ENCODE data around the gene CTBP2. TPM values are rescaled to one million over a fixed set of nuclear protein-coding genes. Genes with fewer than 3 reads are reported as not detected.
"Not testable (repeated sequence)": the region's sequence is repeated elsewhere in the genome, so short reads cannot be mapped to it uniquely, and the experiment has no call there.

CTBP2 gene
- polyA plus RNA-seq, 6 donors from 2014 or later = 0.11 to 2.1 (median 0.40) TPM; not detected in 1

DNA sequence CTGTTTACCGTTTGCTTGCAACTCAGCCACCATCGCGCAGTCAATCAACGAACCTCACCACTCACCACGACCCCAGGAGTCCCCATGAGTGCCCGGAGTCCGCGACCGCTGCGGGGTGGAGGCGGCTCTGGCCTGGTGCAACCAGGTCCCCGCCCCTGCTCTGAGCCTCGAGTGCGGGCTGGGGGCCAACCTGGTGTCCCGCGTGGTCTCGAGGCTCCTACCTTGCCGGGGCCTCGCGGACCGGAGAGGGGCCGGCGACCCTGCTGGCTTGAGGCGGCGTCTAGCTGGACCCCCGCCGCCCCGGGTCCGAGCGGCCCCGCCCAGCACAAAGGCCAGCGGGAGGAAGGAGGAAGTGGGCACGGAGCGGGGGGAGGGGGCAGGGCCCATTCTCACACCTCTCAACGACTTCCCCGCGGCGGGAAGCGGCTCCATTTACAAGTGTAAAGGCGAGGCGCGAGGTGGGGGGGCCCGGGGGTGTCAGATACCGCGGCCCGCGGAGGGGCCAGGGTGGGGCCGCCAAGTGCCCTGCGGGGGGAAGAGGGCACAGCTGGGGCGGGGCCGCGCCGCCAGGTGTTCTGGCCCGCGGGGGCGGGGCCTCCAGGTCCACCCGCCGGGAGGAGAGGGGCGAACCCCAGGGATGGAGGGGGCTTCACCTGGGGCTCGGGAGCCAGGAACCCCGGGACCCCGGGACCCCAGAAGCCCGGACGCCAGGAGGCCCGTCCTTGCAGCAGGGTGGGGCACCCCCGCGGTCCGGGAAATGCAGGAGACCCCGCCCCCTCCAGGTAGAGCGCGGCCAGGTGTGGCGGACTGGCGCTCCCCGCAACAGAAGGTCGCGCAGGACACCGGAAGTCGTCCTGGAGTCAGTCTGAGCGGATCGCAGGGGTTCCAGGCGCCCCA lies 8.6 kb downstream of the CTBP2 start:
- Mint-ChIP-seq H3K9me3 (peaks cover 0 to 2% (median 0%) of the 10 kb centered on the region in 7 donors), H3K27ac (no peak overlapping the region), H3K4me1 (peaks cover 4 to 20% (median 11%) of the 10 kb centered on the region in 3 donors), H3K4me3 (peak overlapping the region in 1 of 8 donors; percentile 68), H3K36me3 (peaks cover 4 to 8% of the 10 kb centered on the region in 2 donors), H3K27me3 (peaks cover 83 to 92% (median 84%) of the 10 kb centered on the region in 3 donors)
- peak in 1 of 2 donors; percentile 33 for ATAC-seq (ENCODE audit: low read depth in 2 of 2)
- no peak for DNase-seq

DNA sequence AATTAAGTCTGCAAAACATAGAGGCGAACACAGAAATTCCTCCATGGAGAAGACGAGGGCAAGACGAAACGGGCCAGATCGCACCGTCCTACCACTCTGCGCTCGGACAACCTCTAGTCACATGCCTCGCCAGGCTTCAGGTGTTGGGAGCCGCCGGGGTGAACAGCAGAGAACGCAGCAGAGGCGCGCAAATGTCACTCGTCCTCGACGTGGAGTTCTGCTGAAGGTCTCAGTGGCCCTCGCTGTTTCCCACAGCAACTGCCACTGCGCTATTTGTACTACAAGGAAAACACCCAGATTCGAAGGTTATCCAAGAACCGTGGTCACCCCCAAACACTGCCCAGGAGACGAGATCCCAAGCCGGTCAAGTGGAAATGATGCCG lies 9.2 kb downstream of the CTBP2 start:
- ATAC-seq (ENCODE audit: low read depth in 2 of 2) (no peak), DNase-seq (no peak)
- Mint-ChIP-seq H3K4me1 (peaks cover 4 to 25% (median 16%) of the 10 kb centered on the region in 3 donors), H3K9me3 (peaks cover 0 to 2% (median 0%) of the 10 kb centered on the region in 7 donors), H3K27ac (no peak overlapping the region), H3K4me3 (peak overlapping the region in 2 of 8 donors; percentile 45 to 68), H3K36me3 (peaks cover 4 to 8% of the 10 kb centered on the region in 2 donors), H3K27me3 (peaks cover 82 to 91% (median 84%) of the 10 kb centered on the region in 3 donors)

DNA sequence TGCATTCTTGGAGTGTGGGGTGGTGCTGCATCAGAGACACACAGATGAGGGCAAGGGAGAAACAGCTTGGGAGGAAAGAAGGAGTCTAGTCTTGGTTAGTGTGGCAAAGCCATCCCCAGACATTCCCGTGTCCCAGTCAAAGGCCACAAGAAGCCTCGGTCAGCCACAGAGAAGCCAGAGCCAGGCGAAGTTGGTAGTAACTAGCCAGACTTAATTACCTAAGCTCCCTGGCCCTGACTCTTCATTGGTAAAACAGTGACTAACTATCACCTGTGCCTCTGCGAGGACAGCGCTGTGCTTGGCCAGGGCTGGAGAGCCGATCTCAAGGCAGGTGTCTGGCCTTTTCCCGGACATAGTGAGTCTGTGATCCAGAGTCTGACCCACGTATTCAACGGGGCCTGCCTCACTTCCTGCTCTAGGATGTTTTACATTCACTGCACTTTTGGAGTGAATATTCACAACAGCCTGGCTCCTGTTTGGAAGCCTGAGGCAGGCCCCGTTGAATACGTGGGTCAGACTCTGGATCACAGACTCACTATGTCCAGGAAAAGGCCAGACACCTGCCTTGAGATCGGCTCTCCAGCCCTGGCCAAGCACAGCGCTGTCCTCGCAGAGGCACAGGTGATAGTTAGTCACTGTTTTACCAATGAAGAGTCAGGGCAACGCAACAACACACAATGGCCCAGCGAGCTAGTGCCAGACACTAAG lies 9.8 kb downstream of the CTBP2 start:
- not testable (repeated sequence) for H3K9me3 Mint-ChIP-seq, H3K27ac Mint-ChIP-seq
- peaks cover 76 to 89% (median 78%) of the 10 kb centered on the region in 3 donors for H3K27me3 Mint-ChIP-seq

DNA sequence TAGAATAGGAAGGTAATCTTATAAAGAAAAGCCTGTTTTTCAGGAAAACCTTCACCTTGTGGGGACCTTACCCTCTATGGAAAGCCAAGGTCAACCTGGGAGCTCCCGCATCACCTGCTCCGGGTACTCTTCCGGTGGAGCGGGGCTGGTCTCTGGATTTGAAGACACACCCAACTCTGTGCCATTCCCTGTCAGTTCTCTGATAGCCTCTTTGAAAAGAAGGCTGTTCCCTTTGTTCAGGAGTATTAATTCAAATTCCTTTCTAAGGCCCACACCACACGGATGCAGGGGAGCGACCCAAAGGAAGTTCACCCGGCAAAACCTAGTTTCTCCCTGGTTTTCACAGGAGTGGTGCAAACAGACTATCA lies 10.7 kb downstream of the CTBP2 start:
- H3K4me1 Mint-ChIP-seq = peaks cover 4 to 33% (median 29%) of the 10 kb centered on the region in 3 donors
- H3K9me3 Mint-ChIP-seq = peaks cover 0 to 2% (median 0%) of the 10 kb centered on the region in 7 donors
- H3K27me3 Mint-ChIP-seq = peaks cover 69 to 87% (median 74%) of the 10 kb centered on the region in 3 donors
- peaks cover 4 to 8% of the 10 kb centered on the region in 2 donors for H3K36me3 Mint-ChIP-seq
- peak overlapping the region in 1 of 6 donors; percentile 75 for H3K27ac Mint-ChIP-seq
- DNase-seq = no peak
- no peak overlapping the region for H3K4me3 Mint-ChIP-seq
- ATAC-seq (ENCODE audit: low read depth in 2 of 2) = no peak

More for the DNA sequence above, 9.8 kb downstream of the CTBP2 start:
- not testable (repeated sequence) for H3K4me3 Mint-ChIP-seq; H3K36me3 Mint-ChIP-seq; DNase-seq; ATAC-seq (ENCODE audit: low read depth in 2 of 2)
- peaks cover 4 to 25% (median 20%) of the 10 kb centered on the region in 3 donors for H3K4me1 Mint-ChIP-seq

DNA sequence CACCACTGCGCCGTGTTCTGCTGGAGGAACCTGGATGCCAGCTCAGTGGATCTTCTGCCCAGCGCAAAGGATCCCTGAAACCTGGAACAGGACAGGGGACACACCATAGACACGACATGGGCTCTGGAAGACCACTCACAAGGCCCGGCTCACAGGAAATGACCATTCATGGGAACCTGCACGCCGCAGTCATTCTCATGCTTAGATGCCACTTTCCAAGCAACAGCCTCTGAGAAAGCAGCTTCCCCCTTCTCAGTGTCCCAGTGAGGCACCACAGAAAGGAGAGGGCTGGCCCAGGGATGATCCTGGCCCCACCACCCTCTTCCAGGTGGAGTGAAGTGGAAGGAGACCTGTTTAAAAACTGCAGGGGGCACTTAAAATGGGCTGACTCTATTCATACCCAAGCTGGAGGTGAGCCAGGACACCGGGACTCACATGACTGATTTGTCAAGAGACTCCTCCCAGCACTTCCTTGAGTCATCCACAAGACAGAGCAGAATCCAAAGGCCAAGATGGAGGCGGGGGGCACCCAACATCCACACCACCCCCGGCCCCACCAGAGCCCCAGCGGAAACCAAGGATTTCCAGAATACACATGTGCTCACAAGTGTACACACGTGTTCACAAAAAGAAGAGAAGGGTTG lies 11.2 kb downstream of the CTBP2 start:
- DNase-seq = no peak
- Mint-ChIP-seq H3K36me3 (peaks cover 4 to 8% of the 10 kb centered on the region in 2 donors), H3K27ac (no peak overlapping the region), H3K27me3 (peaks cover 67 to 87% (median 76%) of the 10 kb centered on the region in 3 donors), H3K4me3 (no peak overlapping the region), H3K4me1 (peaks cover 5 to 38% (median 34%) of the 10 kb centered on the region in 3 donors), H3K9me3 (peaks cover 0 to 2% (median 0%) of the 10 kb centered on the region in 7 donors)
- ATAC-seq (ENCODE audit: low read depth in 2 of 2) = no peak

DNA sequence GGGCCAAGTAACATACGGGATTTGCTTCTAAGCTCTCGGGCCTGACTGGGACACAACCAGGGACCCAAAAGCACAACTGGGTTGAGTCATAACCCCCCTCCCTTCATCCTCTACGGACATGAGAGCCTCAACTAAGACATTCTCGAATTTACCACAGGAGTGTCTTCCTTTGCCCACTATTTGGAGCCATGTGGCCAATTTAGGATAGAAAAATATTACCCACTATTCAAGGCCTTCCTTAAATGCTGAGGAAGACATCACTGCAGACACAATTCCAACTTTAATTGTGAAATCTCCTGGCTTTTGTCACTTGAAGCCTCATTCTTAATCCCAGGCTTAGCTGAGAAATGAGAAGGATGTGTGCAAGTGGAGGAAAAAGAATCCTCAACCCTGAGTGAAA lies 11.8 kb downstream of the CTBP2 start:
- H3K36me3 Mint-ChIP-seq = peaks cover 4 to 8% of the 10 kb centered on the region in 2 donors
- H3K9me3 Mint-ChIP-seq = peaks cover 0 to 2% (median 0%) of the 10 kb centered on the region in 7 donors
- no peak for ATAC-seq (ENCODE audit: low read depth in 2 of 2)
- peak overlapping the region in 1 of 8 donors; percentile 74 for H3K4me3 Mint-ChIP-seq
- peak overlapping the region in 2 of 6 donors; percentile 25 to 44 for H3K27ac Mint-ChIP-seq
- DNase-seq = no peak
- H3K27me3 Mint-ChIP-seq = peaks cover 67 to 87% (median 75%) of the 10 kb centered on the region in 3 donors
- H3K4me1 Mint-ChIP-seq = peaks cover 10 to 41% (median 40%) of the 10 kb centered on the region in 3 donors

DNA sequence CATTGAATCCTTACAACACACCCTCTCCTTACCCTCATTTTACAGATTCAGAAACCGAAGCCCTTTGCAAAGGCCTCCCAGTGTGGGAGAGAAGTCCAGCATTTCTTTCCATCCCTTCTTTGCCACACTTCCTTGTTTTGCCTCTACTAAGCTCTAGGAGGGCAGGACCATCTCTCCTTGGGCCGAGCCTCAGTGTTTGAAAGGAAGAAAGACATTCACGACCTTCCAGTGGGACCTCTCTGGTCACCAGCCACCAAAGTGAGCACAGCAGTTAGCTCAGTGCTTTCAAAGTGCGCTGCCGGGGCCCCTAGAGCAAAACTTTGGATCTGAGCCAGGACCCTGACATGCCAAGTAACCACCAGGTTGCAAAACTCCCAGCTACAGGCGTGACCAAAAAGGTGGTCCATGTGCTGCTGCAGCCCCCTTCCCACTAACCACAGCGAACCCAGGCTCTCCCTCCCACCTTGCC lies 12.4 kb downstream of the CTBP2 start:
- Mint-ChIP-seq H3K4me3 (peak overlapping the region in 3 of 8 donors; percentile 42 to 74 (median 57)), H3K36me3 (peaks cover 4 to 8% of the 10 kb centered on the region in 2 donors), H3K9me3 (peaks cover 0 to 2% (median 0%) of the 10 kb centered on the region in 7 donors), H3K27me3 (peaks cover 67 to 85% (median 71%) of the 10 kb centered on the region in 3 donors), H3K4me1 (peaks cover 10 to 40% (median 40%) of the 10 kb centered on the region in 3 donors), H3K27ac (peak overlapping the region in 4 of 6 donors; percentile 5 to 53 (median 29))
- no peak for DNase-seq
- no peak for ATAC-seq (ENCODE audit: low read depth in 2 of 2)

DNA sequence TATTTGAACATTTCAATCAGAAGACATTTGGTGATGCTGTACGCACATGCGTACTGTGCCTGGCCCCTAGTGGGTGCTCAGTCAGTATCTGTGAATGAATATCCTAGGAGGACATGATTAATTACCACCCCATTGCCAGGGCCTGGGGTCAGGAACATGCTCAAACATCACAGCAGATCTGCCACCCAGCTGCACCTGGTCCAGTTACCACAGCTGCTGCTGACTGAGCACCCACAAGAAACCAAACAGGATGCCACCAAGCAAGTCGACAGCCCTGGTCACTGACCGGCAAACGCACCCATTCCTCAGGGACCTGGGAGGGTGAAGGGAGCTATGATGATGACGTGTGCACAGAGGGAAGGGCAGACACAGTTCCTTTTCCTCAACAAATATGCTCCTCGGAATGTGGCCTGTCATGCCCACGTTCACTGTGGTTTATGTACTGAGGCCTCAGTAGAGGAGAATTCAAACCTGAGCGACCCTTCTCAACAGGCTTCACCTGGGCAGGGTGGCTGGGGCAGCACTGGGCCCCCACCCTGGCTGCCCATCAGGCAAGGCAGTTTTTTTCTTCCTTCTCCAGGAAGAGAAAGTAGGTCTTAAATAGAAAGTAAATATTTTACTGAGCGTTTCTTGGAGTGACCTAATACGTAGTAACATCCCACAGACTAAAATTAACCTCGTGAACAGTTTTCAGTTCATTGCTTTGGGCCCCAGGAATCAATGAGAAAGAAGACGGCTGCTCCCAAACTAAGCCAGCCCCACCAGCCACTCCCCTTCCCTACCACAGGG lies 13.4 kb downstream of the CTBP2 start:
- Mint-ChIP-seq H3K36me3 (peaks cover 4 to 8% of the 10 kb centered on the region in 2 donors), H3K9me3 (peaks cover 0 to 2% (median 0%) of the 10 kb centered on the region in 7 donors), H3K27me3 (peaks cover 66 to 87% (median 68%) of the 10 kb centered on the region in 3 donors), H3K4me1 (peaks cover 10 to 40% (median 38%) of the 10 kb centered on the region in 3 donors), H3K27ac (peak overlapping the region in 2 of 6 donors; percentile 43 to 82), H3K4me3 (peak overlapping the region in 3 of 8 donors; percentile 11 to 65 (median 36))
- DNase-seq = peak; percentile 42
- ATAC-seq (ENCODE audit: low read depth in 2 of 2) = peak; percentile 60 to 68

DNA sequence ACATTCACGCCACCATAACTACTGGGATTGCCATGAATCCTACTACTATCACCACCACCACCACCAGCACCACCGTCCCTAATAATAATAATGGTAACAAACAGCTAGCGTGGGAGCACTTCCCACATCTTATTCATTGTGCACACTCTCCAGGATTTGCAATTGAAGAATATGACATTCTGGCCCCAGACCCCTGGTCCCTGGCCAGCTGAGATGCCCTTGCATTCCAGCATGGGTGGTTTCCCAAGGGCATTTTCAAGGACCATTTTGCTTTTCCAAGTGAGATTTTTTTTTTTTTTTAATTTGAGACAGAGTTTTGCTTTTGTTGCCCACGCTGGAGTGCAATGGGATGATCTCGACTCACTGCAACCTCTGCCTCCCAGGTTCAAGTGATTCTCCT lies 14.7 kb downstream of the CTBP2 start:
- Mint-ChIP-seq H3K36me3 (peaks cover 4 to 8% of the 10 kb centered on the region in 2 donors), H3K4me3 (peak overlapping the region in 1 of 8 donors; percentile 9), H3K9me3 (no peaks in the 10 kb centered on the region), H3K4me1 (peaks cover 10 to 40% (median 32%) of the 10 kb centered on the region in 3 donors), H3K27me3 (peaks cover 67 to 89% (median 78%) of the 10 kb centered on the region in 3 donors), H3K27ac (no peak overlapping the region)
- ATAC-seq (ENCODE audit: low read depth in 2 of 2) (no peak), DNase-seq (no peak)

DNA sequence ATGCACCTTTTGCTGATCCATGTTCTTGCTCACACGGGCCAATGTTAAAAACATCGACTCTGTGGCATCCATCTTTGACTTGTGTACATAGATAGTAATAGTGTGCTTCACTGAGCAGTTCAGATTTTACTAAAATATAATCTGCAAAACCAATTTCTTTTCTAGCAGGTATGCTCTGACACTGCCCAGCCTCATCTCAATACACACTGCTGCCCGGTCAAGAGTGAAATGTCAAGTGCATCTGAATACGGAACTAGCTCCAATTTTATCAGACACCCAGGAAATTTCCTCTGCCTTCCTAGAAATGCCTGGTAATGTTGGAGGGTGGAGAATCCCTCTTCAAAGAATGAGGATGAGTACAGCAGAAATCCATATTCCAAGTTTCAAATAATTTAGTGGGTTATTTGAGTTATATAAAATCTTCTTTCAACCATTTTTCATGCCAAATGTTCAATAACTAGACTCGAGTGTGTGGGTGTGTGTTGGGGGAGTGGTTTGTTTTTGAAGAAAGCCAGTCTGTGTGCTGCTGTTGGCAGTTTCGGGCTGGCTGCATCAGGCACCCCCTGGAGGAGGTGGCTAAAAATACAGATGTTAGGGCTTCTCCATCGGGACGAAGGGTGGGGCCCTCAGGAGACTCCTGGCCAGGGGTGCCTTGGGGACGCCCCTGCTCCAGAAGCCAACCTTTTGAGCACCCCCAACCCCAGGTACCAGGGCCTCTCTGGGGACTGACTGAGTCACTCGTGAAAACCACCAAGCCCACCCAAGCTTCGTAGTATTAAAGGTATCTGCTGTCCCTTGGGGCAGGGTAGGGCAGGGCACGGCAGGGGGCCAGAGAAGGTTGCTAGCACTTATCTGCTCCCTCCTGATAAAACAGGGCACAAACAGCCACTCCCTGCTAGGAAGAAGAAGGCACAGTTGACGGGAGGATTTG lies 15.4 kb downstream of the CTBP2 start:
- H3K27ac Mint-ChIP-seq = no peak overlapping the region
- H3K27me3 Mint-ChIP-seq = peaks cover 62 to 83% (median 71%) of the 10 kb centered on the region in 3 donors
- no peak for DNase-seq
- H3K36me3 Mint-ChIP-seq = peaks cover 0 to 8% of the 10 kb centered on the region in 2 donors
- H3K4me1 Mint-ChIP-seq = peaks cover 10 to 40% (median 30%) of the 10 kb centered on the region in 3 donors
- no peaks in the 10 kb centered on the region for H3K9me3 Mint-ChIP-seq
- peak; percentile 55 to 60 for ATAC-seq (ENCODE audit: low read depth in 2 of 2)
- peak overlapping the region in 7 of 8 donors; percentile 3 to 76 (median 49) for H3K4me3 Mint-ChIP-seq

DNA sequence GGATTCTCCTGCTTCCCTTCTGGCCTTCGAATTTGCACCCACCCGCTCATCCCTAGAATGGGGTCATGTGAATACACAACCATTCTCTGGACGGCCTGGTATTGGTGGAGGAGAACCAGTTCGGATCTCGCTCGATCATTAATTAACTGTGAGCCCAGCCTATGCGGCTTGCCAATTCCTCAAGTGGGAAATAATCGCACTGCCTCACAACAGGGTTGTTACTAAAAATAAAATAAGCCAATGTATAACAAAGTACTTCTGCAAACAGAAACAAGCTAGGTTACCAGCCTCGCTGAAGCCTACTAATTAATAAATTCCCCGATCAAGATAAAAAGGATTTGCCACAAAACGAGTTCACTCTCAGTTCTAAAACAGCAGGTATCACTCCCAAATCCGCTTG lies 16.2 kb downstream of the CTBP2 start:
- Mint-ChIP-seq H3K27ac (no peak overlapping the region), H3K4me3 (peak overlapping the region in 5 of 8 donors; percentile 13 to 73 (median 49)), H3K4me1 (peaks cover 10 to 37% (median 30%) of the 10 kb centered on the region in 3 donors), H3K36me3 (peaks cover 0 to 8% of the 10 kb centered on the region in 2 donors), H3K27me3 (peaks cover 54 to 75% (median 64%) of the 10 kb centered on the region in 3 donors), H3K9me3 (no peaks in the 10 kb centered on the region)
- no peak for ATAC-seq (ENCODE audit: low read depth in 2 of 2)
- DNase-seq = no peak
